ENCODE results near the gene DMXL1. TPM values are rescaled to one million over a fixed set of nuclear protein-coding genes. Genes with fewer than 3 reads are reported as not detected.
"Not testable (repeated sequence)": the region's sequence is repeated elsewhere in the genome, so short reads cannot be mapped to it uniquely, and the experiment has no call there.

The DMXL1 gene
- polyA plus RNA-seq, 2 donors = 9.3 to 14.2 TPM

- Histone ChIP-seq H3K36me3 (ENCODE audit: control insufficient read depth in 2 of 2, insufficient read depth in 2 of 2, low read length in 1 of 2) (no peaks in the 10 kb centered on the region), H3K4me1 (ENCODE audit: control insufficient read depth in 2 of 2, insufficient read depth in 2 of 2, low read length in 1 of 2) (no peaks in the 10 kb centered on the region), H3K27me3 (ENCODE audit: control insufficient read depth in 1 of 2, insufficient read depth in 2 of 2, low read length in 2 of 2) (no peaks in the 10 kb centered on the region), H3K4me3 (ENCODE audit: low read depth in 1 of 2, low read length in 2 of 2) (no peak overlapping the region), H3K27ac (ENCODE audit: low read depth in 2 of 2, low read length in 1 of 2) (no peak overlapping the region), H3K9me3 (ENCODE audit: control insufficient read depth in 2 of 2, insufficient read depth in 1 of 2, low read depth in 1 of 2, low read length in 1 of 2) (peaks cover 0 to 3% of the 10 kb centered on the region in 2 donors)
- WGBS, 2 donors = 91 to 93% methylated on average over 4 of the region's 4 CpGs
These were observed 3.4 kb upstream of the DMXL1 start for GRCh38 chr5:119067450-119067849.

- WGBS, 2 donors = 1% methylated on average over 9 of the region's 9 CpGs
- peaks cover 0 to 1% of the 10 kb centered on the region in 2 donors for H3K9me3 ChIP-seq (ENCODE audit: control insufficient read depth in 2 of 2, insufficient read depth in 1 of 2, low read depth in 1 of 2, low read length in 1 of 2)
These were observed 384 bp upstream of the DMXL1 start for GRCh38 chr5:119070578-119070827.

GRCh38 chr5:119071561-119071995 lies 691 bp downstream of the DMXL1 start:
- 1% methylated on average over 20 to 22 of the region's 22 CpGs for WGBS, 2 donors
- Histone ChIP-seq H3K27ac (ENCODE audit: low read depth in 2 of 2, low read length in 1 of 2) (peak overlapping the region; percentile 99 to 100), H3K27me3 (ENCODE audit: control insufficient read depth in 1 of 2, insufficient read depth in 2 of 2, low read length in 2 of 2) (no peaks in the 10 kb centered on the region), H3K9me3 (ENCODE audit: control insufficient read depth in 2 of 2, insufficient read depth in 1 of 2, low read depth in 1 of 2, low read length in 1 of 2) (no peaks in the 10 kb centered on the region), H3K4me1 (ENCODE audit: control insufficient read depth in 2 of 2, insufficient read depth in 2 of 2, low read length in 1 of 2) (peaks cover 0 to 2% of the 10 kb centered on the region in 2 donors), H3K36me3 (ENCODE audit: control insufficient read depth in 2 of 2, insufficient read depth in 2 of 2, low read length in 1 of 2) (no peaks in the 10 kb centered on the region), H3K4me3 (ENCODE audit: low read depth in 1 of 2, low read length in 2 of 2) (peak overlapping the region; percentile 77 to 100)

More at GRCh38 chr5:119070578-119070827, 384 bp upstream of the DMXL1 start:
- peaks cover 0 to 2% of the 10 kb centered on the region in 2 donors for H3K4me1 ChIP-seq (ENCODE audit: control insufficient read depth in 2 of 2, insufficient read depth in 2 of 2, low read length in 1 of 2)
- H3K27me3 ChIP-seq (ENCODE audit: control insufficient read depth in 1 of 2, insufficient read depth in 2 of 2, low read length in 2 of 2) = no peaks in the 10 kb centered on the region
- H3K27ac ChIP-seq (ENCODE audit: low read depth in 2 of 2, low read length in 1 of 2) = peak overlapping the region; percentile 99 to 100
- H3K36me3 ChIP-seq (ENCODE audit: control insufficient read depth in 2 of 2, insufficient read depth in 2 of 2, low read length in 1 of 2) = no peaks in the 10 kb centered on the region
- H3K4me3 ChIP-seq (ENCODE audit: low read depth in 1 of 2, low read length in 2 of 2) = peak overlapping the region; percentile 77 to 100

GRCh38 chr5:119072496-119072895 lies 1.6 kb downstream of the DMXL1 start:
- H3K27ac ChIP-seq (ENCODE audit: low read depth in 2 of 2, low read length in 1 of 2) = no peak overlapping the region
- H3K9me3 ChIP-seq (ENCODE audit: control insufficient read depth in 2 of 2, insufficient read depth in 1 of 2, low read depth in 1 of 2, low read length in 1 of 2) = no peaks in the 10 kb centered on the region
- peak overlapping the region in 1 of 2 donors; percentile 23 for H3K4me3 ChIP-seq (ENCODE audit: low read depth in 1 of 2, low read length in 2 of 2)
- WGBS, 2 donors = 43 to 50% methylated on average over 2 of the region's 2 CpGs
- H3K4me1 ChIP-seq (ENCODE audit: control insufficient read depth in 2 of 2, insufficient read depth in 2 of 2, low read length in 1 of 2) = peaks cover 0 to 2% of the 10 kb centered on the region in 2 donors
- no peaks in the 10 kb centered on the region for H3K36me3 ChIP-seq (ENCODE audit: control insufficient read depth in 2 of 2, insufficient read depth in 2 of 2, low read length in 1 of 2)
- no peaks in the 10 kb centered on the region for H3K27me3 ChIP-seq (ENCODE audit: control insufficient read depth in 1 of 2, insufficient read depth in 2 of 2, low read length in 2 of 2)

GRCh38 chr5:119073746-119074337 lies 3.0 kb downstream of the DMXL1 start:
- not testable (repeated sequence) for H3K36me3 ChIP-seq (ENCODE audit: control insufficient read depth in 2 of 2, insufficient read depth in 2 of 2, low read length in 1 of 2); H3K27me3 ChIP-seq (ENCODE audit: control insufficient read depth in 1 of 2, insufficient read depth in 2 of 2, low read length in 2 of 2); H3K4me3 ChIP-seq (ENCODE audit: low read depth in 1 of 2, low read length in 2 of 2); H3K9me3 ChIP-seq (ENCODE audit: control insufficient read depth in 2 of 2, insufficient read depth in 1 of 2, low read depth in 1 of 2, low read length in 1 of 2); H3K27ac ChIP-seq (ENCODE audit: low read depth in 2 of 2, low read length in 1 of 2); H3K4me1 ChIP-seq (ENCODE audit: control insufficient read depth in 2 of 2, insufficient read depth in 2 of 2, low read length in 1 of 2)
- WGBS, 2 donors = 92% methylated on average over 9 of the region's 9 CpGs

- Histone ChIP-seq H3K27me3 (ENCODE audit: control insufficient read depth in 1 of 2, insufficient read depth in 2 of 2, low read length in 2 of 2) (no peaks in the 10 kb centered on the region), H3K4me1 (ENCODE audit: control insufficient read depth in 2 of 2, insufficient read depth in 2 of 2, low read length in 1 of 2) (peaks cover 0 to 2% of the 10 kb centered on the region in 2 donors), H3K27ac (ENCODE audit: low read depth in 2 of 2, low read length in 1 of 2) (no peak overlapping the region), H3K9me3 (ENCODE audit: control insufficient read depth in 2 of 2, insufficient read depth in 1 of 2, low read depth in 1 of 2, low read length in 1 of 2) (no peaks in the 10 kb centered on the region), H3K36me3 (ENCODE audit: control insufficient read depth in 2 of 2, insufficient read depth in 2 of 2, low read length in 1 of 2) (no peaks in the 10 kb centered on the region), H3K4me3 (ENCODE audit: low read depth in 1 of 2, low read length in 2 of 2) (no peak overlapping the region)
- 68 to 78% methylated on average over 3 of the region's 3 CpGs for WGBS, 2 donors
These were observed 3.5 kb downstream of the DMXL1 start for GRCh38 chr5:119074419-119074818.

GRCh38 chr5:119075269-119075668 lies 4.4 kb downstream of the DMXL1 start:
- WGBS, 2 donors = 90 to 92% methylated on average over 12 of the region's 12 CpGs
- H3K9me3 ChIP-seq (ENCODE audit: control insufficient read depth in 2 of 2, insufficient read depth in 1 of 2, low read depth in 1 of 2, low read length in 1 of 2); H3K4me1 ChIP-seq (ENCODE audit: control insufficient read depth in 2 of 2, insufficient read depth in 2 of 2, low read length in 1 of 2); H3K27me3 ChIP-seq (ENCODE audit: control insufficient read depth in 1 of 2, insufficient read depth in 2 of 2, low read length in 2 of 2); H3K4me3 ChIP-seq (ENCODE audit: low read depth in 1 of 2, low read length in 2 of 2); H3K36me3 ChIP-seq (ENCODE audit: control insufficient read depth in 2 of 2, insufficient read depth in 2 of 2, low read length in 1 of 2); H3K27ac ChIP-seq (ENCODE audit: low read depth in 2 of 2, low read length in 1 of 2): not testable (repeated sequence)

GRCh38 chr5:119076080-119076479 lies 5.2 kb downstream of the DMXL1 start:
- H3K27me3 ChIP-seq (ENCODE audit: control insufficient read depth in 1 of 2, insufficient read depth in 2 of 2, low read length in 2 of 2) = no peaks in the 10 kb centered on the region
- H3K36me3 ChIP-seq (ENCODE audit: control insufficient read depth in 2 of 2, insufficient read depth in 2 of 2, low read length in 1 of 2) = no peaks in the 10 kb centered on the region
- no peaks in the 10 kb centered on the region for H3K9me3 ChIP-seq (ENCODE audit: control insufficient read depth in 2 of 2, insufficient read depth in 1 of 2, low read depth in 1 of 2, low read length in 1 of 2)
- WGBS, 2 donors = 57 to 65% methylated on average over 1 of the region's 1 CpG
- H3K4me1 ChIP-seq (ENCODE audit: control insufficient read depth in 2 of 2, insufficient read depth in 2 of 2, low read length in 1 of 2) = peaks cover 0 to 2% of the 10 kb centered on the region in 2 donors
- H3K27ac ChIP-seq (ENCODE audit: low read depth in 2 of 2, low read length in 1 of 2) = no peak overlapping the region
- H3K4me3 ChIP-seq (ENCODE audit: low read depth in 1 of 2, low read length in 2 of 2) = no peak overlapping the region

GRCh38 chr5:119077444-119077843 lies 6.6 kb downstream of the DMXL1 start:
- Histone ChIP-seq H3K9me3 (ENCODE audit: control insufficient read depth in 2 of 2, insufficient read depth in 1 of 2, low read depth in 1 of 2, low read length in 1 of 2) (no peaks in the 10 kb centered on the region), H3K27me3 (ENCODE audit: control insufficient read depth in 1 of 2, insufficient read depth in 2 of 2, low read length in 2 of 2) (no peaks in the 10 kb centered on the region), H3K4me3 (ENCODE audit: low read depth in 1 of 2, low read length in 2 of 2) (no peak overlapping the region), H3K27ac (ENCODE audit: low read depth in 2 of 2, low read length in 1 of 2) (no peak overlapping the region), H3K4me1 (ENCODE audit: control insufficient read depth in 2 of 2, insufficient read depth in 2 of 2, low read length in 1 of 2) (peaks cover 0 to 2% of the 10 kb centered on the region in 2 donors), H3K36me3 (ENCODE audit: control insufficient read depth in 2 of 2, insufficient read depth in 2 of 2, low read length in 1 of 2) (no peaks in the 10 kb centered on the region)
- WGBS, 2 donors = 95 to 97% methylated on average over 5 of the region's 5 CpGs

- no peaks in the 10 kb centered on the region for H3K9me3 ChIP-seq (ENCODE audit: control insufficient read depth in 2 of 2, insufficient read depth in 1 of 2, low read depth in 1 of 2, low read length in 1 of 2)
- 91 to 96% methylated on average over 1 of the region's 1 CpG for WGBS, 2 donors
- H3K4me3 ChIP-seq (ENCODE audit: low read depth in 1 of 2, low read length in 2 of 2) = no peak overlapping the region
- no peaks in the 10 kb centered on the region for H3K27me3 ChIP-seq (ENCODE audit: control insufficient read depth in 1 of 2, insufficient read depth in 2 of 2, low read length in 2 of 2)
- no peaks in the 10 kb centered on the region for H3K36me3 ChIP-seq (ENCODE audit: control insufficient read depth in 2 of 2, insufficient read depth in 2 of 2, low read length in 1 of 2)
- H3K27ac ChIP-seq (ENCODE audit: low read depth in 2 of 2, low read length in 1 of 2) = no peak overlapping the region
- H3K4me1 ChIP-seq (ENCODE audit: control insufficient read depth in 2 of 2, insufficient read depth in 2 of 2, low read length in 1 of 2) = peaks cover 0 to 2% of the 10 kb centered on the region in 2 donors
These were observed 7.4 kb downstream of the DMXL1 start for GRCh38 chr5:119078071-119078846.

Data from esophagus (tissue), 2 donors.